Trophoblast cell (in vitro differentiated cells and primary cell): ENCODE measurements around the gene TEPSIN.

Experiments used
- DNase-seq, 2 donors: peaks; one replicate each; pipeline ENCODE4 v3.0.0-alpha.2; 2016
- H2AFZ ChIP-seq: 2 replicates; pipeline ENCODE4 v1.6.1; 2013; ENCODE audit warnings: low read length, moderate library complexity, mild to moderate bottlenecking; ENCODE audit not compliant: insufficient read depth, poor library complexity
- H2AK5ac ChIP-seq: 2 replicates; pipeline ENCODE4 v1.6.1; 2013; ENCODE audit warnings: mild to moderate bottlenecking, low read length
- H2BK120ac ChIP-seq: 2 replicates; pipeline ENCODE4 v1.6.1; 2013; ENCODE audit warnings: low read length, mild to moderate bottlenecking, moderate library complexity; ENCODE audit not compliant: insufficient read depth, poor library complexity
- H2BK12ac ChIP-seq: 2 replicates; pipeline ENCODE4 v1.6.1; 2013; ENCODE audit warnings: mild to moderate bottlenecking, low read length, moderate library complexity
- H2BK5ac ChIP-seq: 2 replicates; pipeline ENCODE4 v1.6.1; 2013; ENCODE audit warnings: low read length, low read depth, moderate library complexity, mild to moderate bottlenecking; ENCODE audit not compliant: poor library complexity
- H3K14ac ChIP-seq: 2 replicates; pipeline ENCODE4 v1.6.1; 2013; ENCODE audit warnings: mild to moderate bottlenecking, low read length
- H3K18ac ChIP-seq: 2 replicates; pipeline ENCODE4 v1.6.1; 2013; ENCODE audit warnings: mild to moderate bottlenecking, low read length
- H3K23ac ChIP-seq: 2 replicates; pipeline ENCODE4 v1.6.1; 2013; ENCODE audit warnings: low read length
- H3K27ac ChIP-seq: 2 replicates; pipeline ENCODE4 v1.5.1; 2013; ENCODE audit warnings: low read depth, mild to moderate bottlenecking, inconsistent platforms, low read length, moderate library complexity
- H3K27me3 ChIP-seq: 2 replicates; pipeline ENCODE4 v1.6.1; 2013; ENCODE audit warnings: inconsistent platforms, mild to moderate bottlenecking, low read length, moderate library complexity; ENCODE audit not compliant: insufficient read depth
- H3K36me3 ChIP-seq, 2 experiments: 1 replicate in 1 of 2; 2 replicates in 1 of 2; pipeline ENCODE4 v1.6.1; 2013; ENCODE audit warnings: low read length in 2 of 2, mild to moderate bottlenecking in 2 of 2, moderate library complexity in 1 of 2; ENCODE audit not compliant: insufficient read depth in 2 of 2, control insufficient read depth in 1 of 2
- H3K4ac ChIP-seq: 2 replicates; pipeline ENCODE4 v1.6.1; 2013; ENCODE audit warnings: low read depth, mild to moderate bottlenecking, low read length, moderate library complexity
- H3K4me1 ChIP-seq, 2 experiments: 1 replicate in 1 of 2; 2 replicates in 1 of 2; pipeline ENCODE4 v1.6.1; 2013; ENCODE audit warnings: low read length in 2 of 2, mild to moderate bottlenecking in 2 of 2, moderate library complexity in 1 of 2; ENCODE audit not compliant: insufficient read depth in 2 of 2, control insufficient read depth in 1 of 2
- H3K4me2 ChIP-seq: 2 replicates; pipeline ENCODE4 v1.6.1; 2013; ENCODE audit warnings: inconsistent platforms, mild to moderate bottlenecking, low read length, moderate library complexity
- H3K4me3 ChIP-seq: 2 replicates; pipeline ENCODE4 v1.5.1; 2013; ENCODE audit warnings: mild to moderate bottlenecking, low read depth, low read length, inconsistent platforms
- H3K79me1 ChIP-seq: one replicate; pipeline ENCODE4 v1.6.1; 2013; ENCODE audit warnings: low read length
- H3K79me2 ChIP-seq: 2 replicates; pipeline ENCODE4 v1.6.1; 2013; ENCODE audit warnings: low read length, mild to moderate bottlenecking; ENCODE audit not compliant: control insufficient read depth, insufficient read depth, poor library complexity
- H3K9ac ChIP-seq: 2 replicates; pipeline ENCODE4 v1.6.1; 2013; ENCODE audit warnings: mild to moderate bottlenecking, low read length
- H3K9me3 ChIP-seq: 2 replicates; pipeline ENCODE4 v1.6.1; 2013; ENCODE audit warnings: low read depth, mild to moderate bottlenecking, control low read depth, inconsistent platforms, low read length; ENCODE audit not compliant: insufficient read depth
- H4K12ac ChIP-seq: 2 replicates; pipeline ENCODE4 v1.6.1; 2013; ENCODE audit warnings: low read depth, mild to moderate bottlenecking, low read length, moderate library complexity
- H4K8ac ChIP-seq: 2 replicates; pipeline ENCODE4 v1.6.1; 2013; ENCODE audit warnings: low read depth, mild to moderate bottlenecking, low read length, moderate library complexity
- H4K91ac ChIP-seq: one replicate; pipeline ENCODE4 v1.6.1; 2013; ENCODE audit warnings: low read depth, mild to moderate bottlenecking, low read length, moderate library complexity
- WGBS: extraction: QIAGEN DNeasy Blood & Tissue Kit; methylation state at CpG from one replicate; pipeline ENCODE4 v1.1.7; 2013; ENCODE audit warnings: missing lambda C conversion rate; ENCODE audit not compliant: insufficient read length, insufficient coverage; ENCODE audit errors: extremely low coverage; 5-methylcytosine and 5-hydroxymethylcytosine counted together

TEPSIN gene

GRCh38 chr17:81242421-81243332 lies 3.8 kb upstream of the TEPSIN start:
- H3K36me3 ChIP-seq = peaks cover 11 to 14% of the 10 kb centered on the region in 2 experiments
- H3K4me2 ChIP-seq = no peak overlapping the region

GRCh38 chr17:81241648-81242420 lies 3.0 kb upstream of the TEPSIN start:
- Histone ChIP-seq H3K27me3 (no peaks in the 10 kb centered on the region), H2AK5ac (no peak overlapping the region), H3K27ac (no peak overlapping the region), H2BK12ac (no peak overlapping the region), H4K91ac (no peak overlapping the region), H3K4me3 (peak overlapping the region; percentile 16), H3K9ac (no peak overlapping the region), H4K12ac (no peak overlapping the region), H3K36me3 (peaks cover 11% of the 10 kb centered on the region in 2 experiments), H3K79me2 (peaks cover 10% of the 10 kb centered on the region), H3K4me1 (peaks cover 12 to 19% of the 10 kb centered on the region in 2 experiments), H3K4ac (no peak overlapping the region), H3K4me2 (no peak overlapping the region), H3K9me3 (peaks cover 3% of the 10 kb centered on the region), H2BK120ac (no peak overlapping the region), H3K14ac (no peak overlapping the region), H4K8ac (no peak overlapping the region), H3K18ac (no peak overlapping the region), H3K79me1 (peaks cover 8% of the 10 kb centered on the region), H2BK5ac (no peak overlapping the region), H3K23ac (no peak overlapping the region), H2AFZ (no peak overlapping the region)
- DNase-seq = peak; percentile 35 to 49
- WGBS = no CpG with 5 or more reads among the region's 26 CpGs

More at GRCh38 chr17:81242421-81243332, 3.8 kb upstream of the TEPSIN start:
- Histone ChIP-seq H3K14ac (no peak overlapping the region), H3K18ac (no peak overlapping the region), H3K9me3 (peaks cover 6% of the 10 kb centered on the region), H3K27ac (no peak overlapping the region), H3K27me3 (no peaks in the 10 kb centered on the region), H4K12ac (no peak overlapping the region), H2BK12ac (no peak overlapping the region), H3K79me1 (peaks cover 8% of the 10 kb centered on the region), H4K91ac (no peak overlapping the region), H3K23ac (no peak overlapping the region), H4K8ac (no peak overlapping the region), H2BK120ac (no peak overlapping the region), H3K4ac (no peak overlapping the region), H3K4me1 (peaks cover 12 to 22% of the 10 kb centered on the region in 2 experiments), H2AFZ (no peak overlapping the region), H3K79me2 (peaks cover 10% of the 10 kb centered on the region), H2AK5ac (no peak overlapping the region), H3K9ac (no peak overlapping the region), H2BK5ac (no peak overlapping the region), H3K4me3 (peak overlapping the region; percentile 16)
- WGBS = no CpG with 5 or more reads among the region's 33 CpGs
- no peak for DNase-seq

- no peak overlapping the region for H2AFZ ChIP-seq
- no peak overlapping the region for H2BK12ac ChIP-seq
- no peak overlapping the region for H3K4ac ChIP-seq
- no peak for DNase-seq
- no peak overlapping the region for H3K4me3 ChIP-seq
- no peak overlapping the region for H4K8ac ChIP-seq
- H3K4me2 ChIP-seq = no peak overlapping the region
- H2BK120ac ChIP-seq = no peak overlapping the region
- no CpG with 5 or more reads among the region's 10 CpGs for WGBS
- no peaks in the 10 kb centered on the region for H3K27me3 ChIP-seq
- peaks cover 9 to 10% of the 10 kb centered on the region in 2 experiments for H3K36me3 ChIP-seq
- H4K91ac ChIP-seq = no peak overlapping the region
- H3K9ac ChIP-seq = no peak overlapping the region
- H3K18ac ChIP-seq = no peak overlapping the region
- no peak overlapping the region for H2AK5ac ChIP-seq
- no peak overlapping the region for H3K23ac ChIP-seq
- H3K79me1 ChIP-seq = peaks cover 8% of the 10 kb centered on the region
- H3K9me3 ChIP-seq = peaks cover 3% of the 10 kb centered on the region
- H2BK5ac ChIP-seq = no peak overlapping the region
- peaks cover 10% of the 10 kb centered on the region for H3K79me2 ChIP-seq
- no peak overlapping the region for H4K12ac ChIP-seq
- peaks cover 12 to 19% of the 10 kb centered on the region in 2 experiments for H3K4me1 ChIP-seq
- H3K27ac ChIP-seq = no peak overlapping the region
- no peak overlapping the region for H3K14ac ChIP-seq
Observed at GRCh38 chr17:81241203-81241602, 2.3 kb upstream of the TEPSIN start.

GRCh38 chr17:81240761-81241160 lies 1.9 kb upstream of the TEPSIN start:
- no peak overlapping the region for H4K12ac ChIP-seq
- peaks cover 3% of the 10 kb centered on the region for H3K9me3 ChIP-seq
- no peak overlapping the region for H3K4me2 ChIP-seq
- H3K9ac ChIP-seq = no peak overlapping the region
- no peak overlapping the region for H2BK5ac ChIP-seq
- no peak overlapping the region for H3K4me3 ChIP-seq
- no peak overlapping the region for H4K91ac ChIP-seq
- no peak for DNase-seq
- H3K4ac ChIP-seq = no peak overlapping the region
- WGBS = no CpG with 5 or more reads among the region's 8 CpGs
- H3K14ac ChIP-seq = no peak overlapping the region
- no peak overlapping the region for H2BK12ac ChIP-seq
- H3K79me2 ChIP-seq = peaks cover 10% of the 10 kb centered on the region
- H3K4me1 ChIP-seq = peaks cover 12 to 19% of the 10 kb centered on the region in 2 experiments
- no peak overlapping the region for H2AK5ac ChIP-seq
- no peaks in the 10 kb centered on the region for H3K27me3 ChIP-seq
- H3K23ac ChIP-seq = no peak overlapping the region
- H3K18ac ChIP-seq = no peak overlapping the region
- H3K27ac ChIP-seq = no peak overlapping the region
- no peak overlapping the region for H4K8ac ChIP-seq
- H2AFZ ChIP-seq = no peak overlapping the region
- peaks cover 8% of the 10 kb centered on the region in 2 experiments for H3K36me3 ChIP-seq
- no peak overlapping the region for H2BK120ac ChIP-seq
- H3K79me1 ChIP-seq = peaks cover 8% of the 10 kb centered on the region
